A549 (cell line): ENCODE results near the gene NAGPA. TPM values are rescaled to one million over a fixed set of nuclear protein-coding genes. Genes with fewer than 3 reads are reported as not detected.

Experiments
- ATAC-seq, 2 experiments: fragments of 200-7000 bp in 1 of 2; fragments of >200 bp in 1 of 2; cut with Nextera tagmentation in 1 of 2; cut with Tn5 transposase in 1 of 2; 3 replicates each; pipeline versions ENCODE4 v1.8.0 to v1.9.1; 2018 to 2020; ENCODE audit warnings: mild to moderate bottlenecking in 1 of 2, moderate library complexity in 1 of 2
- CTCF ChIA-PET: fragments of 300-600 bp; sonication (Branson Sonifier 250); formaldehyde crosslinking; extraction: SDS; loops from one replicate; lab custom pipeline; 2021; ENCODE audit warnings: antibody characterized with exemption, inconsistent platforms; lab: Yijun Ruan, JAX
- POLR2A ChIA-PET: fragments of 350-600 bp; formaldehyde crosslinking; extraction: SDS; loops from one replicate; lab custom pipeline; 2021; ENCODE audit warnings: antibody characterized with exemption, inconsistent platforms; lab: Yijun Ruan, JAX
- DNase-seq, 2 experiments: peaks; one replicate each; pipeline versions ENCODE4 v3.0.0 to v3.0.0-alpha.2; 2011 to 2016; ENCODE audit warnings: low read depth in 1 of 2, low spot score in 1 of 2
- FAIRE-seq: peaks from 2 replicates; lab custom pipeline; 2011; peaks lifted over from hg19 to GRCh38; lab: Jason Lieb, UNC
- H3K27ac ChIP-seq, 2 experiments: fragments of >200 bp; sonication (Bioruptor Twin); formaldehyde crosslinking; 3 replicates each; pipeline ENCODE4 v1.5.1; 2016 to 2017
- H3K4me1 ChIP-seq: fragments of >200 bp; sonication (Bioruptor Twin); formaldehyde crosslinking; 3 replicates; pipeline ENCODE4 v1.6.1; 2016
- H3K4me2 ChIP-seq: fragments of >200 bp; sonication (Bioruptor Twin); formaldehyde crosslinking; 3 replicates; pipeline ENCODE4 v1.6.1; 2016
- H3K4me3 ChIP-seq: fragments of >200 bp; sonication (Bioruptor Twin); formaldehyde crosslinking; 3 replicates; pipeline ENCODE4 v1.5.1; 2016
- H3K9me3 ChIP-seq: fragments of >200 bp; sonication (Bioruptor Twin); formaldehyde crosslinking; 3 replicates; pipeline ENCODE4 v1.6.1; 2016
- CBX8 ChIP-seq: fragments of 200-600 bp; sonication (generic); IDR thresholded peaks from 2 replicates; pipeline ENCODE4 v1.6.1; 2016
- CTCF ChIP-seq: fragments of >200 bp; sonication (Bioruptor Twin); formaldehyde crosslinking; IDR thresholded peaks from 3 replicates; pipeline ENCODE4 v1.5.1; 2016
- E2F6 ChIP-seq: IDR thresholded peaks from 2 replicates; pipeline ENCODE4 v1.6.1; 2012; ENCODE audit warnings: low read depth, borderline replicate concordance
- EHF ChIP-seq: fragments of 250-450 bp; sonication (Bioruptor Pico); IDR thresholded peaks from 2 replicates; pipeline ENCODE4 v1.5.0; 2020; ENCODE audit warnings: mild to moderate bottlenecking
- ELK1 ChIP-seq: fragments of 150-350 bp; IDR thresholded peaks from 2 replicates; pipeline ENCODE4 v1.6.1; 2014; ENCODE audit warnings: low read depth, mild to moderate bottlenecking, low read length
- FOSL2 ChIP-seq, 2 experiments: fragments of 450-650 bp in 1 of 2; fragments of >200 bp in 1 of 2; sonication (Bioruptor Twin) in 1 of 2; formaldehyde crosslinking; IDR thresholded peaks; 2 replicates each; pipeline versions ENCODE4 v1.5.0 to v1.6.1; 2016 to 2020; ENCODE audit warnings: mild to moderate bottlenecking in 1 of 2, moderate library complexity in 1 of 2
- HDAC2 ChIP-seq: fragments of 200-600 bp; sonication (generic); IDR thresholded peaks from 2 replicates; pipeline ENCODE4 v1.6.1; 2016
- HES2 ChIP-seq: fragments of >200 bp; sonication (Bioruptor Twin); formaldehyde crosslinking; IDR thresholded peaks from 2 replicates; pipeline ENCODE4 v1.6.1; 2016
- HOXB13 ChIP-seq: fragments of 250-450 bp; sonication (Bioruptor Pico); IDR thresholded peaks from 2 replicates; pipeline ENCODE4 v1.5.0; 2020; ENCODE audit warnings: low read depth, mild to moderate bottlenecking, moderate library complexity
- HOXB5 ChIP-seq: fragments of 250-450 bp; sonication (Bioruptor Pico); IDR thresholded peaks from 2 replicates; pipeline ENCODE4 v1.5.0; 2020; ENCODE audit warnings: mild to moderate bottlenecking, moderate library complexity
- JUN ChIP-seq, 2 experiments: fragments of >200 bp; sonication (Bioruptor Twin); formaldehyde crosslinking; IDR thresholded peaks; 2 replicates in 1 of 2; 3 replicates in 1 of 2; pipeline ENCODE4 v1.6.1; 2016 to 2017
- KDM1A ChIP-seq: fragments of 200-600 bp; sonication (generic); IDR thresholded peaks from 2 replicates; pipeline ENCODE4 v1.6.1; 2016; ENCODE audit warnings: low read depth, mild to moderate bottlenecking
- KDM5A ChIP-seq: fragments of 200-600 bp; sonication (generic); IDR thresholded peaks from 2 replicates; pipeline ENCODE4 v1.6.1; 2016; ENCODE audit warnings: antibody characterized with exemption, mild to moderate bottlenecking
- MAFK ChIP-seq: fragments of 450-650 bp; IDR thresholded peaks from 2 replicates; pipeline ENCODE4 v1.6.1; 2014; ENCODE audit not compliant: partially characterized antibody
- MAX ChIP-seq: IDR thresholded peaks from 2 replicates; pipeline ENCODE4 v1.6.1; 2012
- NFE2L2 ChIP-seq: fragments of 150-350 bp; conservative IDR thresholded peaks from 2 replicates; pipeline ENCODE4 v1.6.1; 2014; ENCODE audit warnings: low read length
- NPAS2 ChIP-seq: fragments of 250-450 bp; sonication (Bioruptor Pico); IDR thresholded peaks from 2 replicates; pipeline ENCODE4 v1.8.0; 2022; ENCODE audit warnings: mild to moderate bottlenecking, moderate library complexity, borderline replicate concordance
- NR3C1 ChIP-seq: fragments of >200 bp; sonication (Bioruptor Twin); formaldehyde crosslinking; IDR thresholded peaks from 3 replicates; pipeline ENCODE4 v1.6.1; 2017
- POLR2AphosphoS2 ChIP-seq: conservative IDR thresholded peaks from 2 replicates; pipeline ENCODE4 v1.6.1; 2012; ENCODE audit warnings: low read length, improper control_type of control experiment, inconsistent platforms
- RCOR1 ChIP-seq: fragments of 150-350 bp; IDR thresholded peaks from 2 replicates; pipeline ENCODE4 v1.6.1; 2014; ENCODE audit warnings: antibody characterized with exemption, low read length, low read depth
- REST ChIP-seq: fragments of 200-600 bp; sonication (generic); IDR thresholded peaks from 2 replicates; pipeline ENCODE4 v1.6.1; 2016; ENCODE audit warnings: antibody characterized with exemption, mild to moderate bottlenecking, moderate library complexity
- RNF2 ChIP-seq: fragments of 200-600 bp; sonication (generic); IDR thresholded peaks from 2 replicates; pipeline ENCODE4 v1.6.1; 2016; ENCODE audit warnings: low read depth, mild to moderate bottlenecking, antibody characterized with exemption, moderate library complexity, borderline replicate concordance
- TP53 ChIP-seq: fragments of 250-450 bp; sonication (Bioruptor Pico); IDR thresholded peaks from 2 replicates; pipeline ENCODE4 v1.5.0; 2021; ENCODE audit warnings: mild to moderate bottlenecking, moderate library complexity
- ZFP36 ChIP-seq: fragments of 450-650 bp; IDR thresholded peaks from 2 replicates; pipeline ENCODE4 v1.6.1; 2014; ENCODE audit warnings: borderline replicate concordance; ENCODE audit not compliant: partially characterized antibody
- ZSCAN20 ChIP-seq: fragments of 250-450 bp; sonication (Bioruptor Pico); IDR thresholded peaks from 2 replicates; pipeline ENCODE4 v1.8.0; 2022; ENCODE audit warnings: mild to moderate bottlenecking, moderate library complexity
- WGBS: methylation state at CpG from one replicate; pipeline ENCODE4 v1.1.6; 2017; ENCODE audit errors: missing lambda C conversion rate; 5-methylcytosine and 5-hydroxymethylcytosine counted together
- polyA plus RNA-seq, 4 experiments: library from polyadenylated mRNA; depleted of rRNA in 3 of 4; stranded (reverse); fragments of >200 nt; fragmentation: RNase III in 1 of 4; extraction: RNeasy Plus Mini Kit Qiagen cat#74134 plus additional on column Dnase treatment in 1 of 4; gene quantifications; 2 replicates in 3 of 4; 3 replicates in 1 of 4; pipeline ENCODE4 v1.2.3, GENCODE V29; 2011 to 2017

The NAGPA gene
- polyA plus RNA-seq, 2 of the 4 experiments (the other 2 are of a cell fraction), result 6.5 to 17.3 TPM

- Histone ChIP-seq H3K4me2 (no peak overlapping the region), H3K4me3 (no peak overlapping the region), H3K4me1 (peaks cover 12% of the 10 kb centered on the region), H3K9me3 (no peaks in the 10 kb centered on the region), H3K27ac (no peak overlapping the region)
- FAIRE-seq (no peak), ATAC-seq (peak in 1 of 2 experiments; percentile 24; a peak in 2 of 6 replicates), DNase-seq (no peak)
- WGBS, result 36% methylated on average over 12 of the region's 12 CpGs
- TF ChIP-seq ZFP36, result no peak
- TF ChIP-seq NPAS2 (CRISPR knock-in tag), result no peak
- TF ChIP-seq CBX8, result no peak
- no peak for TF ChIP-seq HES2
- TF ChIP-seq KDM1A, result no peak
- no peak for TF ChIP-seq MAFK
- no peak for TF ChIP-seq HDAC2
- TF ChIP-seq E2F6, result no peak
- no peak for TF ChIP-seq HOXB13
- TF ChIP-seq RNF2, result no peak
- TF ChIP-seq CTCF, result no peak
- no peak for TF ChIP-seq NFE2L2
- TF ChIP-seq MAX, result no peak
- TF ChIP-seq NR3C1, result no peak
- no peak for TF ChIP-seq ZSCAN20 (CRISPR knock-in tag)
- TF ChIP-seq JUN (IDR thresholded peaks at IDR 0.05), result no peak
- TF ChIP-seq HOXB5 (CRISPR knock-in tag), result no peak
- TF ChIP-seq TP53, result no peak
- no peak for TF ChIP-seq REST
- CTCF ChIA-PET, result interaction anchor here (0.7 to 1.8 kb wide), 4 partner anchors 9 to 30 kb away, joined by 3 read pairs; no protein-coding TSS in a partner anchor
- POLR2A ChIA-PET, result no interaction called here
Measured at GRCh38 chr16:5036228-5037156, 2.8 kb upstream of the NAGPA start.

- ChIA-PET POLR2A (no interaction called here), CTCF (interaction anchor here (0.8 to 1.8 kb wide), 3 partner anchors 20 to 31 kb away, joined by 3 read pairs; no protein-coding TSS in a partner anchor)
- DNase-seq, result no peak
- H3K4me3 ChIP-seq, result no peak overlapping the region
- peaks cover 11% of the 10 kb centered on the region for H3K4me1 ChIP-seq
- no peak for FAIRE-seq
- H3K4me2 ChIP-seq, result no peak overlapping the region
- WGBS, result 42% methylated on average over 1 of the region's 1 CpG
- no peak for ATAC-seq
- H3K9me3 ChIP-seq, result no peaks in the 10 kb centered on the region
- H3K27ac ChIP-seq, result no peak overlapping the region
- TF ChIP-seq KDM1A (no peak), TP53 (no peak), POLR2AphosphoS2 (no peak), EHF (CRISPR knock-in tag) (no peak), MAFK (no peak), RCOR1 (no peak), FOSL2 (IDR thresholded peaks at IDR 0.05) (no peak), FOSL2 (CRISPR knock-in tag; IDR thresholded peaks at IDR 0.05) (no peak), KDM5A (no peak), NR3C1 (no peak), REST (no peak), ELK1 (no peak), HDAC2 (no peak)
Measured at GRCh38 chr16:5035909-5036227, 2.1 kb upstream of the NAGPA start.
